Astrocyte (in vitro differentiated cells and primary cell): Measurements from ENCODE around the gene METTL25B.

Experiments
- EZH2 ChIP-seq: IDR thresholded peaks from 2 replicates; pipeline ENCODE4 v1.6.1; 2012; ENCODE audit warnings: mild to moderate bottlenecking, low read length, inconsistent platforms; ENCODE audit not compliant: insufficient read depth
- TF ChIP-seq, protein P1 (sequence below): IDR thresholded peaks from 2 replicates; pipeline ENCODE4 v1.5.1; 2011; ENCODE audit warnings: low read depth, mild to moderate bottlenecking, inconsistent platforms, low read length, moderate library complexity; ENCODE audit not compliant: insufficient read depth

DNA sequence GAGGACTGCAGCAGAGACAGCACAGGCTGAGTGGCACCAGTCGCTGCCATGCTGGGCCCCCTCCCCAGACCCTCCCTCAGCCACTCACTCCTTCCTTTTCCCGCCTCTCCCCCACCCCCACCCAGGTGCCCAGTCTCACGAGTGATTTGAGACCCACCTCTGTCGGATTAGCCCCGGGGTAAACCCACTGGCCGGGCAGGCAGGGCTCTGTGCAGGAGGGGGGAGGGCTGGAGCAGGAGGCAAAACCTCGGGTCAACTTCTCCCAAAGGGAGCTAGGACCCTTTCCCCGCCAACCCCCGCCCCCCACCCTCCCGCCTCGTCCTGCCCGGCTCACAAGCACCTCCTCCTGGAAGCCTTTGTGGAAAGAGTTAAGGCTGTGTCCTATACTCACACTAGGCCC lies 16.1 kb downstream of the METTL25B start:
- TF ChIP-seq, protein P1, sequence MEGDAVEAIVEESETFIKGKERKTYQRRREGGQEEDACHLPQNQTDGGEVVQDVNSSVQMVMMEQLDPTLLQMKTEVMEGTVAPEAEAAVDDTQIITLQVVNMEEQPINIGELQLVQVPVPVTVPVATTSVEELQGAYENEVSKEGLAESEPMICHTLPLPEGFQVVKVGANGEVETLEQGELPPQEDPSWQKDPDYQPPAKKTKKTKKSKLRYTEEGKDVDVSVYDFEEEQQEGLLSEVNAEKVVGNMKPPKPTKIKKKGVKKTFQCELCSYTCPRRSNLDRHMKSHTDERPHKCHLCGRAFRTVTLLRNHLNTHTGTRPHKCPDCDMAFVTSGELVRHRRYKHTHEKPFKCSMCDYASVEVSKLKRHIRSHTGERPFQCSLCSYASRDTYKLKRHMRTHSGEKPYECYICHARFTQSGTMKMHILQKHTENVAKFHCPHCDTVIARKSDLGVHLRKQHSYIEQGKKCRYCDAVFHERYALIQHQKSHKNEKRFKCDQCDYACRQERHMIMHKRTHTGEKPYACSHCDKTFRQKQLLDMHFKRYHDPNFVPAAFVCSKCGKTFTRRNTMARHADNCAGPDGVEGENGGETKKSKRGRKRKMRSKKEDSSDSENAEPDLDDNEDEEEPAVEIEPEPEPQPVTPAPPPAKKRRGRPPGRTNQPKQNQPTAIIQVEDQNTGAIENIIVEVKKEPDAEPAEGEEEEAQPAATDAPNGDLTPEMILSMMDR, result no peak
- no peak for TF ChIP-seq EZH2
